CD14-positive monocyte (primary cell): ENCODE results near the gene GATC. TPM values are rescaled to one million over a fixed set of nuclear protein-coding genes. Genes with fewer than 3 reads are reported as not detected.

Experiments
- DNase-seq, 3 donors: peaks; one replicate each; pipeline ENCODE4 v3.0.0-alpha.2; 2011 to 2022
- H2AFZ ChIP-seq: 2 replicates; pipeline ENCODE4 v1.6.0; 2012; ENCODE audit warnings: mild to moderate bottlenecking, low read depth, low read length, inconsistent platforms; ENCODE audit not compliant: insufficient read depth, poor library complexity, severe bottlenecking
- H3K27ac ChIP-seq, 2 donors: 1 replicate in 1 of 2; 2 replicates in 1 of 2; pipeline ENCODE4 v1.5.1; 2012 to 2013; ENCODE audit warnings: low read length in 2 of 2, control low read depth in 1 of 2, inconsistent platforms in 1 of 2, low read depth in 1 of 2, mild to moderate bottlenecking in 1 of 2
- H3K27me3 ChIP-seq, 2 donors: one replicate each; pipeline versions ENCODE4 v1.6.0 to v1.6.1; 2011 to 2013; ENCODE audit warnings: low read length in 2 of 2; ENCODE audit not compliant: control insufficient read depth in 2 of 2, insufficient read depth in 2 of 2
- H3K36me3 ChIP-seq, 2 donors: replicated peaks in 1 of 2; 1 replicate in 1 of 2; 2 replicates in 1 of 2; pipeline versions ENCODE4 v1.5.1 to v1.6.1; 2012 to 2013; ENCODE audit warnings: low read length in 2 of 2, control low read depth in 1 of 2, inconsistent platforms in 1 of 2, mild to moderate bottlenecking in 1 of 2; ENCODE audit not compliant: insufficient read depth in 2 of 2, control insufficient read depth in 1 of 2
- H3K4me1 ChIP-seq, 2 donors: 1 replicate in 1 of 2; 2 replicates in 1 of 2; pipeline versions ENCODE4 v1.5.1 to v1.6.1; 2012 to 2013; ENCODE audit warnings: low read length in 2 of 2, control low read depth in 1 of 2, inconsistent platforms in 1 of 2, mild to moderate bottlenecking in 1 of 2, moderate library complexity in 1 of 2; ENCODE audit not compliant: insufficient read depth in 2 of 2, control insufficient read depth in 1 of 2
- H3K4me2 ChIP-seq: replicated peaks from 2 replicates; pipeline ENCODE3; 2012; ENCODE audit warnings: low read length, moderate library complexity, mild to moderate bottlenecking; ENCODE audit not compliant: poor library complexity, severe bottlenecking; ENCODE audit errors: extremely low read depth
- H3K4me3 ChIP-seq, 3 experiments: fragments of 200-600 bp in 1 of 3; sonication (generic) in 1 of 3; replicated peaks in 1 of 3; 1 replicate in 2 of 3; 2 replicates in 1 of 3; pipeline ENCODE4 v1.5.1; 2011 to 2013; ENCODE audit warnings: low read length in 3 of 3, mild to moderate bottlenecking in 3 of 3, control low read depth in 2 of 3, low read depth in 2 of 3, inconsistent platforms in 1 of 3, moderate library complexity in 1 of 3
- H3K79me2 ChIP-seq: 2 replicates; pipeline ENCODE4 v1.6.0; 2012; ENCODE audit warnings: mild to moderate bottlenecking, control low read depth, inconsistent platforms, low read length, moderate library complexity; ENCODE audit not compliant: insufficient read depth
- H3K9ac ChIP-seq: 2 replicates; pipeline ENCODE4 v1.6.0; 2017; ENCODE audit warnings: low read length, mild to moderate bottlenecking; ENCODE audit not compliant: insufficient read depth, poor library complexity, severe bottlenecking
- H3K9me3 ChIP-seq, 2 donors: replicated peaks in 1 of 2; 1 replicate in 1 of 2; 2 replicates in 1 of 2; pipeline versions ENCODE4 v1.5.1 to v1.6.1; 2012 to 2013; ENCODE audit warnings: low read length in 2 of 2, control low read depth in 1 of 2; ENCODE audit not compliant: control insufficient read depth in 1 of 2, insufficient read depth in 1 of 2
- H4K20me1 ChIP-seq: 2 replicates; pipeline ENCODE4 v1.6.0; 2012; ENCODE audit warnings: mild to moderate bottlenecking, low read length, control low read depth, moderate library complexity; ENCODE audit not compliant: insufficient read depth
- H3K27ac Mint-ChIP-seq, 7 donors: one replicate each; pipeline ENCODE4 v1.8.0; 2020; ENCODE audit warnings: mild to moderate bottlenecking in 7 of 7, mixed read lengths in 7 of 7, moderate library complexity in 6 of 7, inconsistent platforms in 2 of 7
- H3K27me3 Mint-ChIP-seq, 3 donors: one replicate each; pipeline ENCODE4 v1.8.0; 2021 to 2022; ENCODE audit warnings: low read depth in 3 of 3, mild to moderate bottlenecking in 3 of 3, mixed read lengths in 3 of 3, moderate library complexity in 3 of 3, inconsistent platforms in 1 of 3
- H3K36me3 Mint-ChIP-seq, 2 donors: one replicate each; pipeline ENCODE4 v1.8.0; 2020; ENCODE audit warnings: mixed read lengths in 2 of 2, inconsistent platforms in 1 of 2, mild to moderate bottlenecking in 1 of 2
- H3K4me1 Mint-ChIP-seq: one replicate; pipeline ENCODE4 v1.8.0; 2020; ENCODE audit warnings: mild to moderate bottlenecking, mixed read lengths
- H3K4me3 Mint-ChIP-seq, 2 donors: one replicate each; pipeline ENCODE4 v1.8.0; 2020; ENCODE audit warnings: mild to moderate bottlenecking in 2 of 2, mixed read lengths in 2 of 2, moderate library complexity in 1 of 2
- H3K9me3 Mint-ChIP-seq, 7 donors: one replicate each; pipeline ENCODE4 v1.8.0; 2020 to 2022; ENCODE audit warnings: mixed read lengths in 7 of 7, mild to moderate bottlenecking in 6 of 7, moderate library complexity in 6 of 7, inconsistent platforms in 2 of 7
- WGBS: methylation state at CpG from one replicate; pipeline ENCODE4 v1.1.5; 2013; ENCODE audit warnings: missing lambda C conversion rate; ENCODE audit not compliant: insufficient coverage; 5-methylcytosine and 5-hydroxymethylcytosine counted together
- intact Hi-C, 2 donors: fragments of 100-400 bp; cut with micrococcal nuclease; formaldehyde crosslinking; loops; one replicate each; pipeline versions ENCODE4 v1.15.0 to v1.15.1; 2023
- polyA plus RNA-seq, 3 donors: library from polyadenylated mRNA; depleted of rRNA in 1 of 3; unstranded in 2 of 3; stranded (reverse) in 1 of 3; fragments of 300-500 nt in 2 of 3; fragments of >200 nt in 1 of 3; fragmentation: Illumina TruSeq in 2 of 3; gene quantifications; 1 replicate in 2 of 3; 2 replicates in 1 of 3; pipeline ENCODE4 v1.2.3, GENCODE V29; 2012 to 2021
- TF ChIP-seq, protein P1 (sequence below): fragments of 200-600 bp; IDR thresholded peaks from one replicate; pipeline ENCODE4 v1.8.0; 2022; ENCODE audit warnings: antibody characterized with exemption, mild to moderate bottlenecking

The GATC gene
- polyA plus RNA-seq, 3 donors = 10.7 to 13.8 (median 11.3) TPM

- Histone ChIP-seq H3K27me3 (peaks cover 0 to 4% of the 10 kb centered on the region in 2 donors), H2AFZ (no peak overlapping the region)
- H3K4me3 Mint-ChIP-seq = no peak overlapping the region
These were observed 20.4 kb upstream of the GATC start for GRCh38 chr12:120425797-120426196.

GRCh38 chr12:120428597-120429229 is 17.5 kb upstream of the GATC start:
- Histone ChIP-seq H2AFZ (no peak overlapping the region), H3K9ac (no peak overlapping the region), H3K4me2 (no peak overlapping the region), H3K4me1 (no peaks in the 10 kb centered on the region), H3K79me2 (no peaks in the 10 kb centered on the region), H3K4me3 (no peak overlapping the region), H3K36me3 (no peaks in the 10 kb centered on the region), H4K20me1 (no peaks in the 10 kb centered on the region), H3K9me3 (peaks cover 0 to 3% of the 10 kb centered on the region in 2 donors), H3K27me3 (peaks cover 0 to 4% of the 10 kb centered on the region in 2 donors), H3K27ac (no peak overlapping the region)
- no peak for DNase-seq
- peaks cover 0 to 8% (median 3%) of the 10 kb centered on the region in 7 donors for H3K9me3 Mint-ChIP-seq
- WGBS = 60% methylated on average over 4 of the region's 8 CpGs
- H3K27me3 Mint-ChIP-seq = peaks cover 11 to 29% (median 17%) of the 10 kb centered on the region in 3 donors
- H3K36me3 Mint-ChIP-seq = no peaks in the 10 kb centered on the region
- intact Hi-C loops = no loop called here
- H3K27ac Mint-ChIP-seq = no peak overlapping the region
- H3K4me1 Mint-ChIP-seq = peaks cover 2% of the 10 kb centered on the region
- TF ChIP-seq, protein P1, sequence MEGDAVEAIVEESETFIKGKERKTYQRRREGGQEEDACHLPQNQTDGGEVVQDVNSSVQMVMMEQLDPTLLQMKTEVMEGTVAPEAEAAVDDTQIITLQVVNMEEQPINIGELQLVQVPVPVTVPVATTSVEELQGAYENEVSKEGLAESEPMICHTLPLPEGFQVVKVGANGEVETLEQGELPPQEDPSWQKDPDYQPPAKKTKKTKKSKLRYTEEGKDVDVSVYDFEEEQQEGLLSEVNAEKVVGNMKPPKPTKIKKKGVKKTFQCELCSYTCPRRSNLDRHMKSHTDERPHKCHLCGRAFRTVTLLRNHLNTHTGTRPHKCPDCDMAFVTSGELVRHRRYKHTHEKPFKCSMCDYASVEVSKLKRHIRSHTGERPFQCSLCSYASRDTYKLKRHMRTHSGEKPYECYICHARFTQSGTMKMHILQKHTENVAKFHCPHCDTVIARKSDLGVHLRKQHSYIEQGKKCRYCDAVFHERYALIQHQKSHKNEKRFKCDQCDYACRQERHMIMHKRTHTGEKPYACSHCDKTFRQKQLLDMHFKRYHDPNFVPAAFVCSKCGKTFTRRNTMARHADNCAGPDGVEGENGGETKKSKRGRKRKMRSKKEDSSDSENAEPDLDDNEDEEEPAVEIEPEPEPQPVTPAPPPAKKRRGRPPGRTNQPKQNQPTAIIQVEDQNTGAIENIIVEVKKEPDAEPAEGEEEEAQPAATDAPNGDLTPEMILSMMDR = no peak
- no peak overlapping the region for H3K4me3 Mint-ChIP-seq

More at GRCh38 chr12:120425797-120426196, 20.4 kb upstream of the GATC start:
- TF ChIP-seq, protein P1 = no peak
- no peak overlapping the region for H3K9ac ChIP-seq
- H3K79me2 ChIP-seq = no peaks in the 10 kb centered on the region
- H3K4me1 ChIP-seq = no peaks in the 10 kb centered on the region
- no peak overlapping the region for H3K27ac ChIP-seq
- no peaks in the 10 kb centered on the region for H3K36me3 Mint-ChIP-seq
- H3K4me3 ChIP-seq = no peak overlapping the region
- WGBS = no CpG with 5 or more reads among the region's 3 CpGs
- H3K9me3 Mint-ChIP-seq = peaks cover 0 to 11% (median 5%) of the 10 kb centered on the region in 7 donors
- peaks cover 0 to 3% of the 10 kb centered on the region in 2 donors for H3K9me3 ChIP-seq
- H3K4me2 ChIP-seq = no peak overlapping the region
- DNase-seq = no peak
- no peak overlapping the region for H3K27ac Mint-ChIP-seq
- no peaks in the 10 kb centered on the region for H4K20me1 ChIP-seq
- intact Hi-C loops = no loop called here
- no peaks in the 10 kb centered on the region for H3K36me3 ChIP-seq
- peaks cover 5% of the 10 kb centered on the region for H3K4me1 Mint-ChIP-seq
- peaks cover 14 to 21% (median 15%) of the 10 kb centered on the region in 3 donors for H3K27me3 Mint-ChIP-seq
